HG03442 (cell line): ENCODE data around the gene PPT2.
A peak's percentile ranks its signal among the peaks of the same experiment; 100 is the strongest.
"Not testable (repeated sequence)": the region's sequence is repeated elsewhere in the genome, so short reads cannot be mapped to it uniquely, and the experiment has no call there.

Source experiments
- ATAC-seq: cut with Tn5 transposase; IDR thresholded peaks from one replicate; pipeline ENCODE4 v1.9.1; 2021; ENCODE audit warnings: mild to moderate bottlenecking, moderate library complexity; ENCODE audit not compliant: unreplicated experiment

The PPT2 gene

GRCh38 chr6:32176476-32177182, 22.7 kb downstream of the PPT2 start:
- no peak for ATAC-seq

GRCh38 chr6:32177183-32177787, 23.3 kb downstream of the PPT2 start:
- peak; percentile 0 for ATAC-seq

- peak; percentile 79 for ATAC-seq
These were observed 24.0 kb downstream of the PPT2 start, which contains the start of gene RNF5 for GRCh38 chr6:32177788-32178546. Gene RNF5 (plus strand): TSS chr6:32178405. CDS start chr6:32178512, 107 bp downstream.

GRCh38 chr6:32178547-32179440, 24.9 kb downstream of the PPT2 start:
- no peak for ATAC-seq

- no peak for ATAC-seq
These were observed 25.9 kb downstream of the PPT2 start for GRCh38 chr6:32179766-32180405.

GRCh38 chr6:32181148-32181702, 27.3 kb downstream of the PPT2 start:
- no peak for ATAC-seq

- no peak for ATAC-seq
These were observed 28.1 kb downstream of the PPT2 start for GRCh38 chr6:32181915-32182529.

- ATAC-seq = no peak
These were observed 28.6 kb downstream of the PPT2 start for GRCh38 chr6:32182555-32182981.

- no peak for ATAC-seq
These were observed 29.1 kb downstream of the PPT2 start for GRCh38 chr6:32183030-32183429.

GRCh38 chr6:32183483-32184083, 29.6 kb downstream of the PPT2 start:
- ATAC-seq = no peak

- ATAC-seq = no peak
These were observed 30.2 kb downstream of the PPT2 start, which contains the start of gene AGER for GRCh38 chr6:32184084-32184640. Gene AGER (minus strand): TSS chr6:32184253. CDS start chr6:32184222, 31 bp downstream.

- peak; percentile 30 for ATAC-seq
These were observed 31.8 kb downstream of the PPT2 start for GRCh38 chr6:32185681-32186131.

- ATAC-seq = not testable (repeated sequence)
These were observed 32.4 kb downstream of the PPT2 start for GRCh38 chr6:32186151-32186840.

GRCh38 chr6:32187009-32187709, 33.2 kb downstream of the PPT2 start:
- ATAC-seq = no peak

GRCh38 chr6:32187725-32188380, 33.9 kb downstream of the PPT2 start:
- not testable (repeated sequence) for ATAC-seq

- ATAC-seq = no peak
These were observed 34.6 kb downstream of the PPT2 start for GRCh38 chr6:32188381-32189068.
